HEK293 (cell line): ENCODE results near the gene GPR132.

Source experiments
- CTCF ChIA-PET: fragments of 350-600 bp; formaldehyde crosslinking; extraction: SDS; loops from one replicate; lab custom pipeline; 2021; ENCODE audit warnings: antibody characterized with exemption; lab: Yijun Ruan, JAX
- POLR2A ChIA-PET: fragments of 300-600 bp; formaldehyde crosslinking; extraction: SDS; loops from one replicate; lab custom pipeline; 2020; ENCODE audit warnings: antibody characterized with exemption, inconsistent platforms; lab: Yijun Ruan, JAX
- H3K27ac ChIP-seq: fragments of 200-500 bp; sonication (Bioruptor generic); 2 replicates; pipeline ENCODE4 v1.5.1; 2014; ENCODE audit warnings: low read depth, low read length, control low read depth, inconsistent platforms; ENCODE audit errors: extremely low read depth
- H3K36me3 ChIP-seq, 2 experiments: fragments of 200-500 bp in 1 of 2; sonication (Bioruptor generic) in 1 of 2; 1 replicate in 1 of 2; 2 replicates in 1 of 2; pipeline ENCODE4 v1.5.1; 2014 to 2017; ENCODE audit warnings: inconsistent platforms in 2 of 2, low read length in 2 of 2; ENCODE audit not compliant: control insufficient read depth in 2 of 2, insufficient read depth in 1 of 2
- H3K4me1 ChIP-seq: fragments of 200-500 bp; sonication (Bioruptor generic); 2 replicates; pipeline ENCODE4 v1.5.1; 2014; ENCODE audit warnings: mild to moderate bottlenecking, low read length, inconsistent platforms; ENCODE audit not compliant: control insufficient read depth, insufficient read depth
- H3K4me3 ChIP-seq: 2 replicates; pipeline ENCODE4 v1.5.1; 2011; ENCODE audit warnings: low read depth, mild to moderate bottlenecking, control low read depth, low read length, moderate library complexity
- H3K9me3 ChIP-seq: fragments of 200-500 bp; sonication (Bioruptor generic); 2 replicates; pipeline ENCODE4 v1.5.1; 2014; ENCODE audit warnings: low read depth, low read length, inconsistent platforms; ENCODE audit not compliant: control insufficient read depth, insufficient read depth
- GFI1B ChIP-seq: fragments of 450-650 bp; formaldehyde crosslinking; IDR thresholded peaks from 2 replicates; pipeline ENCODE4 v1.5.1; 2016; ENCODE audit warnings: missing biosample characterization, missing genetic modification characterization
- GLIS1 ChIP-seq: fragments of 450-650 bp; formaldehyde crosslinking; IDR thresholded peaks from 2 replicates; pipeline ENCODE4 v1.5.1; 2016; ENCODE audit warnings: missing biosample characterization, missing genetic modification characterization
- GLIS2 ChIP-seq: fragments of 450-650 bp; formaldehyde crosslinking; IDR thresholded peaks from 2 replicates; pipeline ENCODE4 v1.5.1; 2016; ENCODE audit warnings: missing biosample characterization, missing genetic modification characterization
- MEIS1 ChIP-seq: sonication (generic); formaldehyde crosslinking; IDR thresholded peaks from 2 replicates; pipeline ENCODE4 v1.8.1; 2022; ENCODE audit warnings: missing genetic modification reagents, mild to moderate bottlenecking, borderline replicate concordance
- OVOL3 ChIP-seq: fragments of 450-650 bp; formaldehyde crosslinking; IDR thresholded peaks from 2 replicates; pipeline ENCODE4 v1.5.1; 2016; ENCODE audit warnings: missing biosample characterization, missing genetic modification characterization
- PRDM4 ChIP-seq: fragments of 450-650 bp; formaldehyde crosslinking; IDR thresholded peaks from 2 replicates; pipeline ENCODE4 v1.5.1; 2017; ENCODE audit warnings: missing biosample characterization, missing genetic modification characterization
- REPIN1 ChIP-seq: fragments of 450-650 bp; formaldehyde crosslinking; IDR thresholded peaks from 2 replicates; pipeline ENCODE4 v1.5.1; 2017; ENCODE audit warnings: missing biosample characterization, missing genetic modification characterization, low read depth
- YY2 ChIP-seq: fragments of 450-650 bp; formaldehyde crosslinking; IDR thresholded peaks from 2 replicates; pipeline ENCODE4 v1.5.1; 2016; ENCODE audit warnings: missing biosample characterization, missing genetic modification characterization
- ZBTB1 ChIP-seq: fragments of 450-650 bp; formaldehyde crosslinking; IDR thresholded peaks from 2 replicates; pipeline ENCODE4 v1.5.1; 2016; ENCODE audit warnings: missing biosample characterization, missing genetic modification characterization
- ZBTB21 ChIP-seq: fragments of 450-650 bp; formaldehyde crosslinking; IDR thresholded peaks from 2 replicates; pipeline ENCODE4 v1.5.1; 2017; ENCODE audit warnings: missing biosample characterization, missing genetic modification characterization
- ZNF121 ChIP-seq: fragments of 450-650 bp; formaldehyde crosslinking; IDR thresholded peaks from 2 replicates; pipeline ENCODE4 v1.5.1; 2016; ENCODE audit warnings: missing biosample characterization, missing genetic modification characterization
- ZNF157 ChIP-seq: fragments of 450-650 bp; formaldehyde crosslinking; IDR thresholded peaks from 2 replicates; pipeline ENCODE4 v1.5.1; 2016; ENCODE audit warnings: missing biosample characterization, missing genetic modification characterization
- ZNF174 ChIP-seq: fragments of 450-650 bp; formaldehyde crosslinking; IDR thresholded peaks from 2 replicates; pipeline ENCODE4 v1.5.0; 2017; ENCODE audit warnings: missing biosample characterization, mild to moderate bottlenecking, missing genetic modification characterization
- ZNF184 ChIP-seq: fragments of 450-650 bp; IDR thresholded peaks from 2 replicates; pipeline ENCODE4 v1.5.1; 2018; ENCODE audit warnings: missing biosample characterization, mild to moderate bottlenecking, missing genetic modification characterization
- ZNF521 ChIP-seq: fragments of 450-650 bp; formaldehyde crosslinking; IDR thresholded peaks from 2 replicates; pipeline ENCODE4 v1.5.1; 2017; ENCODE audit warnings: missing biosample characterization, mild to moderate bottlenecking, missing genetic modification characterization
- ZNF560 ChIP-seq: fragments of 450-650 bp; formaldehyde crosslinking; IDR thresholded peaks from 2 replicates; pipeline ENCODE4 v1.5.1; 2017; ENCODE audit warnings: missing biosample characterization, missing genetic modification characterization, borderline replicate concordance
- ZNF626 ChIP-seq: fragments of 450-650 bp; sonication (Bioruptor Pico); formaldehyde crosslinking; IDR thresholded peaks from 2 replicates; pipeline ENCODE4 v1.5.1; 2018; ENCODE audit warnings: missing biosample characterization, missing genetic modification characterization, inconsistent platforms
- ZNF629 ChIP-seq: fragments of 450-650 bp; formaldehyde crosslinking; IDR thresholded peaks from 2 replicates; pipeline ENCODE4 v1.5.1; 2017; ENCODE audit warnings: missing biosample characterization, missing genetic modification characterization
- ZNF654 ChIP-seq: fragments of 450-650 bp; formaldehyde crosslinking; IDR thresholded peaks from 2 replicates; pipeline ENCODE4 v1.5.1; 2016; ENCODE audit warnings: low read depth, missing biosample characterization, missing genetic modification characterization
- ZNF670 ChIP-seq: fragments of 450-650 bp; formaldehyde crosslinking; IDR thresholded peaks from 2 replicates; pipeline ENCODE4 v1.5.1; 2016; ENCODE audit warnings: missing biosample characterization, missing genetic modification characterization, low read depth
- ZNF76 ChIP-seq: fragments of 450-650 bp; formaldehyde crosslinking; IDR thresholded peaks from 2 replicates; pipeline ENCODE4; 2016; ENCODE audit warnings: low read depth, missing biosample characterization, missing genetic modification characterization, borderline replicate concordance
- ZNF791 ChIP-seq: fragments of 450-650 bp; formaldehyde crosslinking; IDR thresholded peaks from 2 replicates; pipeline ENCODE4 v1.5.1; 2016; ENCODE audit warnings: missing biosample characterization, missing genetic modification characterization
- TF ChIP-seq, protein P1 (sequence below): sonication (generic); formaldehyde crosslinking; IDR thresholded peaks from 2 replicates; pipeline ENCODE4 v1.8.1; 2022; ENCODE audit warnings: mild to moderate bottlenecking, moderate library complexity, missing genetic modification reagents
- TF ChIP-seq, protein P2 (sequence below): fragments of 450-650 bp; formaldehyde crosslinking; IDR thresholded peaks from 2 replicates; pipeline ENCODE4 v1.5.1; 2016; ENCODE audit warnings: missing biosample characterization, missing genetic modification characterization

Gene GPR132

GRCh38 chr14:105096206-105096875 lies 31.1 kb upstream of the GPR132 start:
- peaks cover 3% of the 10 kb centered on the region for H3K4me1 ChIP-seq
- no peak overlapping the region for H3K27ac ChIP-seq
- TF ChIP-seq GLIS2 (tag by site-specific recombination) (peak; percentile 20; the same call in 1 of the 2 replicates), GLIS1 (tag by site-specific recombination) (peak; percentile 78), ZNF626 (tag by site-specific recombination) (no peak), REPIN1 (tag by site-specific recombination) (no peak), ZNF521 (tag by site-specific recombination) (no peak), ZNF121 (tag by site-specific recombination) (no peak), PRDM4 (tag by site-specific recombination) (no peak)
- TF ChIP-seq, protein P1, sequence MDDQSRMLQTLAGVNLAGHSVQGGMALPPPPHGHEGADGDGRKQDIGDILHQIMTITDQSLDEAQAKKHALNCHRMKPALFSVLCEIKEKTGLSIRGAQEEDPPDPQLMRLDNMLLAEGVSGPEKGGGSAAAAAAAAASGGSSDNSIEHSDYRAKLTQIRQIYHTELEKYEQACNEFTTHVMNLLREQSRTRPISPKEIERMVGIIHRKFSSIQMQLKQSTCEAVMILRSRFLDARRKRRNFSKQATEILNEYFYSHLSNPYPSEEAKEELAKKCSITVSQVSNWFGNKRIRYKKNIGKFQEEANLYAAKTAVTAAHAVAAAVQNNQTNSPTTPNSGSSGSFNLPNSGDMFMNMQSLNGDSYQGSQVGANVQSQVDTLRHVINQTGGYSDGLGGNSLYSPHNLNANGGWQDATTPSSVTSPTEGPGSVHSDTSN, result no peak
- TF ChIP-seq, all 188 proteins: peak for 2
- Histone ChIP-seq H3K9me3 (no peaks in the 10 kb centered on the region), H3K4me3 (no peak overlapping the region), H3K36me3 (no peaks in the 10 kb centered on the region)
- CTCF ChIA-PET, result interaction anchor here (0.7 to 1.0 kb wide), 2 partner anchors 9 to 11 kb away, joined by 3 to 5 read pairs; no protein-coding TSS in a partner anchor
- POLR2A ChIA-PET, result no interaction called here

GRCh38 chr14:105095236-105095805 lies 30.1 kb upstream of the GPR132 start:
- no peaks in the 10 kb centered on the region for H3K36me3 ChIP-seq
- TF ChIP-seq ZNF626 (tag by site-specific recombination) (no peak), ZNF184 (tag by site-specific recombination) (no peak), MEIS1 (CRISPR knock-in tag) (no peak), ZBTB1 (tag by site-specific recombination) (no peak), ZNF791 (no peak), ZNF670 (tag by site-specific recombination) (no peak), ZBTB21 (tag by site-specific recombination) (no peak)
- no peak overlapping the region for H3K27ac ChIP-seq
- ChIA-PET POLR2A (no interaction called here), CTCF (interaction anchor here (0.7 to 1.0 kb wide), 3 partner anchors 12 to 89 kb away, joined by 3 to 4 read pairs (median 3); no protein-coding TSS in a partner anchor)
- H3K9me3 ChIP-seq, result no peaks in the 10 kb centered on the region
- no peak overlapping the region for H3K4me3 ChIP-seq
- peaks cover 3% of the 10 kb centered on the region for H3K4me1 ChIP-seq

DNA sequence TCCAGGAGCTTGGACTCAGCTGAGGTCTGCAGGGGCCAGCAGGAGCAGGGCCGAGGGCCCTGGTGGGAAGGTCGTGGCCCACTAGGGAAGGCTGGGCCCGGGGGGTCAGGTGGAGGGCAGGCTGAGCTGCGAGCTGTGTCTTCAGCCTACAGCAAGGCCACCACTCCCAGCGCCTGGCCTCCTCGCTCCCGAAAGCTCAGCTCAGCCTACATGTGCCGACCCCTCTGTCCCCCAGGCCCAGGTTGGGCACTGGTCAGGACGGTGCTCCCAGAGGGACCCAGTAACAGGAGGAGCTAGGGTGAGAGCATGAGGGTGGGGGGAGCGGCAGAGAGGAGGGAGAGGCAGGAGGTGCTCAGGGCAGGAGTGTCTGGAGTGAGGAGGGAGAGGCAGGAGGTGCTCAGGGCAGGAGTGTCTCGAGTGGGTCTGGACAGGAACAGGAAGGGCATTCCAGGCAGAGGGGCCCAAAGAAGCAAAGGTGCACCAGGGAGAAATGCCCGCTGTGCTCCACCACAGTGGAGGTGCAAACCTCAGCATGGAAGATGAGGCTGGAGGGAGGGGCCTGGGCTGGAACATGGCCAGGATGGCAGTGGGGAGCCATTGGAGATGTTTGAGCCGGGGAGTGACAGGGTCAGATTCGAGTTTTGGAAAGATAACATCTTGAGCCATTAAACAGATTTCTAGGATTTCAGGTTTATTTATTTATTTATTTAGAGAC lies 29.1 kb upstream of the GPR132 start:
- ChIA-PET CTCF (interaction anchor here (0.6 to 1.3 kb wide), 6 partner anchors 10 to 218 kb away, joined by 3 to 6 read pairs (median 3); no protein-coding TSS in a partner anchor), POLR2A (interaction anchor here (1.3 kb wide), 1 partner anchor 113 kb away, joined by 3 read pairs; no protein-coding TSS in a partner anchor)
- H3K4me1 ChIP-seq, result peaks cover 3% of the 10 kb centered on the region
- no peaks in the 10 kb centered on the region for H3K9me3 ChIP-seq
- H3K36me3 ChIP-seq, result no peaks in the 10 kb centered on the region
- H3K27ac ChIP-seq, result no peak overlapping the region; the same call in 1 of the 2 replicates
- peak overlapping the region; percentile 27 for H3K4me3 ChIP-seq
- TF ChIP-seq ZNF76 (tag by site-specific recombination) (no peak), REPIN1 (tag by site-specific recombination) (no peak), YY2 (tag by site-specific recombination) (0 out of 2 replicates have a peak, but pooled peaks have one; percentile 4), ZNF629 (tag by site-specific recombination) (no peak), OVOL3 (tag by site-specific recombination) (no peak), ZNF654 (tag by site-specific recombination) (no peak), ZNF174 (tag by site-specific recombination) (no peak), ZNF791 (no peak), ZNF157 (tag by site-specific recombination) (no peak), GFI1B (tag by site-specific recombination) (0 out of 2 replicates have a peak, but pooled peaks have one; percentile 25), ZNF560 (peak; percentile 35; the same call in 1 of the 2 replicates)
- TF ChIP-seq, protein P2, sequence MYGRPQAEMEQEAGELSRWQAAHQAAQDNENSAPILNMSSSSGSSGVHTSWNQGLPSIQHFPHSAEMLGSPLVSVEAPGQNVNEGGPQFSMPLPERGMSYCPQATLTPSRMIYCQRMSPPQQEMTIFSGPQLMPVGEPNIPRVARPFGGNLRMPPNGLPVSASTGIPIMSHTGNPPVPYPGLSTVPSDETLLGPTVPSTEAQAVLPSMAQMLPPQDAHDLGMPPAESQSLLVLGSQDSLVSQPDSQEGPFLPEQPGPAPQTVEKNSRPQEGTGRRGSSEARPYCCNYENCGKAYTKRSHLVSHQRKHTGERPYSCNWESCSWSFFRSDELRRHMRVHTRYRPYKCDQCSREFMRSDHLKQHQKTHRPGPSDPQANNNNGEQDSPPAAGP (tag by site-specific recombination), result peak; percentile 70
